Omental fat pad (tissue), 4 donors: ENCODE results near the gene ADORA2B. TPM values are rescaled to one million over a fixed set of nuclear protein-coding genes. Genes with fewer than 3 reads are reported as not detected.

Experiments
- ATAC-seq: fragments of 150-250 bp; one replicate; pipeline ENCODE4 v1.9.1; 2016; ENCODE audit warnings: mild to moderate bottlenecking, moderate library complexity; ENCODE audit not compliant: low FRiP score
- DNase-seq: peaks from one replicate; pipeline ENCODE4 v3.0.0-alpha.2; 2019; ENCODE audit warnings: low spot score
- CTCF ChIP-seq, 3 donors: fragments of 450-650 bp; IDR thresholded peaks; one replicate each; pipeline ENCODE4 v1.5.1; 2016 to 2017; ENCODE audit warnings: antibody characterized with exemption in 3 of 3, mild to moderate bottlenecking in 3 of 3, moderate library complexity in 2 of 3
- total RNA-seq, 4 donors: library from RNA; depleted of rRNA; stranded (reverse); fragments of >200 nt; gene quantifications; one replicate each; pipeline ENCODE4 v1.1.0, GENCODE V29; 2016

ADORA2B gene
- total RNA-seq, 4 donors from 2014 or later: 0.82 to 5.6 (median 2.1) TPM; not detected in 1

GRCh38 chr17:15917021-15917437 is 27.9 kb upstream of the ADORA2B start:
- ATAC-seq: no peak
- TF ChIP-seq CTCF (IDR thresholded peaks at IDR 0.05): no peak
- no peak for DNase-seq

GRCh38 chr17:15917438-15918027 is 27.4 kb upstream of the ADORA2B start:
- TF ChIP-seq CTCF (IDR thresholded peaks at IDR 0.05): no peak
- ATAC-seq: no peak
- no peak for DNase-seq

- TF ChIP-seq CTCF (IDR thresholded peaks at IDR 0.05): no peak
- DNase-seq: no peak
- no peak for ATAC-seq
These were observed 26.7 kb upstream of the ADORA2B start for GRCh38 chr17:15918261-15918660.

- no peak for TF ChIP-seq CTCF (IDR thresholded peaks at IDR 0.05)
- ATAC-seq (no peak), DNase-seq (no peak)
These were observed 26.2 kb upstream of the ADORA2B start for GRCh38 chr17:15918661-15919259.

GRCh38 chr17:15919466-15919865 is 25.5 kb upstream of the ADORA2B start:
- TF ChIP-seq CTCF (IDR thresholded peaks at IDR 0.05): no peak
- ATAC-seq: no peak
- no peak for DNase-seq

- no peak for DNase-seq
- ATAC-seq: no peak
- no peak for TF ChIP-seq CTCF (IDR thresholded peaks at IDR 0.05)
These were observed 24.1 kb upstream of the ADORA2B start for GRCh38 chr17:15920758-15921239.

- TF ChIP-seq CTCF (IDR thresholded peaks at IDR 0.05): no peak
- no peak for ATAC-seq
- DNase-seq: no peak
These were observed 23.3 kb upstream of the ADORA2B start for GRCh38 chr17:15921640-15922039.
